Epithelial cell of proximal tubule (primary cell): ENCODE measurements around the gene POLD2. TPM values are rescaled to one million over a fixed set of nuclear protein-coding genes. Genes with fewer than 3 reads are reported as not detected.

ENCODE experiments used
- DNase-seq: peaks from one replicate; pipeline ENCODE4 v3.0.0-alpha.2; 2011; ENCODE audit warnings: low read depth
- H3K4me3 ChIP-seq: 2 replicates; pipeline ENCODE4 v1.5.1; 2011; ENCODE audit warnings: low read depth, mild to moderate bottlenecking, low read length
- CTCF ChIP-seq: conservative IDR thresholded peaks from 2 replicates; pipeline ENCODE4 v1.5.1; 2012; ENCODE audit warnings: low read depth, mild to moderate bottlenecking, low read length
- total RNA-seq: library from RNA; depleted of rRNA; stranded (reverse); fragments of >200 nt; gene quantifications from 2 replicates; pipeline ENCODE4 v1.2.3, GENCODE V29; 2015

Gene POLD2
- total RNA-seq, 1 donor from 2014 or later: 92.7 TPM

GRCh38 chr7:44068054-44068453 is 55.3 kb downstream of the POLD2 start:
- no peak for DNase-seq
- no peak for TF ChIP-seq CTCF
- H3K4me3 ChIP-seq: no peak overlapping the region

- no peak for DNase-seq
- H3K4me3 ChIP-seq: no peak overlapping the region
- TF ChIP-seq CTCF: no peak
These were observed 56.0 kb downstream of the POLD2 start for GRCh38 chr7:44067064-44067951.

GRCh38 chr7:44066494-44067063 is 56.8 kb downstream of the POLD2 start:
- H3K4me3 ChIP-seq: no peak overlapping the region
- TF ChIP-seq CTCF: no peak
- no peak for DNase-seq

- no peak for TF ChIP-seq CTCF
- DNase-seq: no peak
- no peak overlapping the region for H3K4me3 ChIP-seq
These were observed 57.3 kb downstream of the POLD2 start for GRCh38 chr7:44066111-44066460.

- TF ChIP-seq CTCF: no peak
- DNase-seq: no peak
- no peak within 1 kb of the TSS for H3K4me3 ChIP-seq
These were observed 57.8 kb downstream of the POLD2 start, which contains the start of gene PGAM2 for GRCh38 chr7:44065431-44066110. Gene PGAM2, minus strand, starts transcription at chr7:44065567. Its CDS starts 38 bp downstream, at chr7:44065529.

- DNase-seq: no peak
- no peak for TF ChIP-seq CTCF
- no peak overlapping the region for H3K4me3 ChIP-seq
These were observed 58.4 kb downstream of the POLD2 start for GRCh38 chr7:44064791-44065430.

Other genes with a start within 250 kb of the POLD2 start
- gene URGCP, start 217.0 kb downstream of the POLD2 start, total RNA-seq: 17.6 and 17.7 TPM in 2 replicates
- gene UBE2D4, start 197.1 kb downstream of the POLD2 start, total RNA-seq: 22.5 and 26.7 TPM in 2 replicates
- gene SPDYE1, start 125.7 kb downstream of the POLD2 start, total RNA-seq: not detected in 2 replicates
- 97.7 and 151 TPM in 2 replicates for gene DBNL, start 78.8 kb downstream of the POLD2 start, total RNA-seq
- gene PGAM2, start 58.0 kb downstream of the POLD2 start, total RNA-seq: not detected in 2 replicates
- gene POLM, start 41.0 kb downstream of the POLD2 start, total RNA-seq: 8.0 and 19.1 TPM in 2 replicates
- 37.3 and 78.4 TPM in 2 replicates for gene AEBP1, start 19.2 kb downstream of the POLD2 start, total RNA-seq
- gene MYL7, start 17.8 kb upstream of the POLD2 start, total RNA-seq: not detected in 2 replicates
- gene GCK, start 65.9 kb upstream of the POLD2 start, total RNA-seq: 1.0 and 2.2 TPM in 2 replicates
- 79.3 and 111 TPM in 2 replicates for gene YKT6, start 77.4 kb upstream of the POLD2 start, total RNA-seq
- not detected in 2 replicates for gene CAMK2B, start 202.0 kb upstream of the POLD2 start, total RNA-seq